GM19395 (cell line): ENCODE measurements around the gene MFSD6L.

Experiments
- ATAC-seq: cut with Tn5 transposase; IDR thresholded peaks from one replicate; pipeline ENCODE4 v1.9.1; 2021; ENCODE audit warnings: mild to moderate bottlenecking, moderate library complexity; ENCODE audit not compliant: unreplicated experiment

Gene MFSD6L

GRCh38 chr17:8794636-8795035, 4.5 kb downstream of the MFSD6L start:
- ATAC-seq, result no peak

- no peak for ATAC-seq
These were observed 5.5 kb downstream of the MFSD6L start for GRCh38 chr17:8793649-8794048.

- ATAC-seq, result no peak
These were observed 6.5 kb downstream of the MFSD6L start for GRCh38 chr17:8792646-8793045.

GRCh38 chr17:8791910-8792270, 7.3 kb downstream of the MFSD6L start:
- ATAC-seq, result no peak

GRCh38 chr17:8791248-8791909, 7.8 kb downstream of the MFSD6L start:
- ATAC-seq, result no peak

- ATAC-seq, result no peak
These were observed 9.4 kb downstream of the MFSD6L start for GRCh38 chr17:8789743-8790142.

GRCh38 chr17:8788998-8789397, 10.2 kb downstream of the MFSD6L start:
- no peak for ATAC-seq

GRCh38 chr17:8785547-8786413, 13.4 kb downstream of the MFSD6L start:
- ATAC-seq, result no peak

- ATAC-seq, result no peak
These were observed 17.0 kb downstream of the MFSD6L start for GRCh38 chr17:8782176-8782575.

- no peak for ATAC-seq
These were observed 17.4 kb downstream of the MFSD6L start for GRCh38 chr17:8781776-8782175.

GRCh38 chr17:8776881-8777280, 22.3 kb downstream of the MFSD6L start:
- no peak for ATAC-seq

- ATAC-seq, result no peak
These were observed 22.9 kb downstream of the MFSD6L start for GRCh38 chr17:8776248-8776647.

GRCh38 chr17:8766731-8767130, 32.4 kb downstream of the MFSD6L start:
- ATAC-seq, result no peak

- no peak for ATAC-seq
These were observed 37.2 kb downstream of the MFSD6L start for GRCh38 chr17:8762012-8762411.

- ATAC-seq, result no peak
These were observed 41.0 kb downstream of the MFSD6L start, which contains the start of gene SPDYE4 for GRCh38 chr17:8758137-8758596. Gene SPDYE4, minus strand, starts transcription at chr17:8758546. Its CDS starts 164 bp downstream, at chr17:8758382.

GRCh38 chr17:8757189-8757588, 42.0 kb downstream of the MFSD6L start:
- ATAC-seq, result no peak

GRCh38 chr17:8755590-8756255, 43.4 kb downstream of the MFSD6L start:
- no peak for ATAC-seq

GRCh38 chr17:8754890-8755289, 44.3 kb downstream of the MFSD6L start:
- ATAC-seq, result no peak

GRCh38 chr17:8753976-8754440, 45.2 kb downstream of the MFSD6L start:
- ATAC-seq, result no peak

GRCh38 chr17:8753136-8753975, 45.8 kb downstream of the MFSD6L start:
- ATAC-seq, result no peak

- no peak for ATAC-seq
These were observed 49.5 kb downstream of the MFSD6L start for GRCh38 chr17:8749616-8750015.
